T-helper 2 cell treated with Interferon-gamma antibody and Interleukin-4, amounts not matched to agents 5 μg/mL and 100 μg/mL, for 36 hours (primary cell): Measurements from ENCODE around the gene S1PR4.
A peak's percentile ranks its signal among the peaks of the same experiment; 100 is the strongest.

Source experiments
- DNase-seq: peaks from one replicate; pipeline ENCODE4 v3.0.0; 2021; ENCODE audit warnings: low spot score
- H3K27ac Mint-ChIP-seq: one replicate; pipeline ENCODE4 v1.8.0; 2021; ENCODE audit warnings: mild to moderate bottlenecking, mixed read lengths
- H3K27me3 Mint-ChIP-seq: one replicate; pipeline ENCODE4 v1.8.0; 2021; ENCODE audit warnings: low read depth, mixed read lengths
- H3K36me3 Mint-ChIP-seq: one replicate; pipeline ENCODE4 v1.8.0; 2021; ENCODE audit warnings: low read depth, mixed read lengths
- H3K4me1 Mint-ChIP-seq: one replicate; pipeline ENCODE4 v1.8.0; 2021; ENCODE audit warnings: low read depth, mixed read lengths
- H3K4me3 Mint-ChIP-seq: one replicate; pipeline ENCODE4 v1.8.0; 2022; ENCODE audit warnings: mild to moderate bottlenecking, moderate library complexity, mixed read lengths
- H3K9me3 Mint-ChIP-seq: one replicate; pipeline ENCODE4 v1.8.0; 2021; ENCODE audit warnings: mixed read lengths

S1PR4 gene

GRCh38 chr19:3179739-3180293 is 1.2 kb downstream of the S1PR4 start:
- peaks cover 28% of the 10 kb centered on the region for H3K4me1 Mint-ChIP-seq
- peak overlapping the region; percentile 100 for H3K4me3 Mint-ChIP-seq
- H3K36me3 Mint-ChIP-seq = peaks cover 53% of the 10 kb centered on the region
- H3K9me3 Mint-ChIP-seq = no peaks in the 10 kb centered on the region
- H3K27me3 Mint-ChIP-seq = no peaks in the 10 kb centered on the region
- peak; percentile 66 for DNase-seq
- peak overlapping the region; percentile 96 for H3K27ac Mint-ChIP-seq

- no peak for DNase-seq
- Mint-ChIP-seq H3K36me3 (peaks cover 59% of the 10 kb centered on the region), H3K27me3 (no peaks in the 10 kb centered on the region), H3K4me1 (peaks cover 35% of the 10 kb centered on the region), H3K4me3 (peak overlapping the region; percentile 91), H3K27ac (peak overlapping the region; percentile 63), H3K9me3 (no peaks in the 10 kb centered on the region)
These were observed 5.4 kb downstream of the S1PR4 start for GRCh38 chr19:3183721-3184641.

DNA sequence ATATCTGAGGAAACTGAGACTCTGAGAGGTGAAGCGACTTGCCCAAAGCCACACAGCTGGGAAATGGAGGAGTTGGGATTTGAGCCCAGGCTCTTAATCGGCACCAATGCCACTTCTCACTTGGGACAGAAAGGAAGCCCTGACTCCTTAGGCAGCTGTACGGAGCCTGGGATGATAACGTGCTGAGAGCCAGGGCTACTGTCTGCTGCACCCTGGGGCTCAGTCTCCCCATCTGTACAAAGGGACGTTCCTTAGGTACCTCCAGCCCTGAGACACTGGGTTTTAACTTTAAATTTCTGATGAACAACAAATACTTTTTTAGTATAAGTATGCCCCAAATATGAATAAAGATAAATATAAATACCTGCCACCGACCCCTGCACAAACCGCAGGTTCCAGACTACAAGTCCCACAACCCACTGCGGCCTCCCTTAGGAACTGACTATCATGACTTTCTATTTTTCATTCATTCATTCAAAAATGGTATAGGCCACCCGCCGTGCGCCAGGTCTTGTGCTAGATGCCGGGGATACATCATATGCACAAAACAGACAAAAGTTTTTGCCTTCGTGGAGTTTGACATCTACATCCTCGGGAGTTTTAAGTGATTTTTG is 6.4 kb downstream of the S1PR4 start:
- H3K27me3 Mint-ChIP-seq = no peaks in the 10 kb centered on the region
- H3K27ac Mint-ChIP-seq = peak overlapping the region; percentile 86
- peak overlapping the region; percentile 91 for H3K4me3 Mint-ChIP-seq
- peaks cover 50% of the 10 kb centered on the region for H3K36me3 Mint-ChIP-seq
- no peak for DNase-seq
- peaks cover 38% of the 10 kb centered on the region for H3K4me1 Mint-ChIP-seq
- no peaks in the 10 kb centered on the region for H3K9me3 Mint-ChIP-seq

DNA sequence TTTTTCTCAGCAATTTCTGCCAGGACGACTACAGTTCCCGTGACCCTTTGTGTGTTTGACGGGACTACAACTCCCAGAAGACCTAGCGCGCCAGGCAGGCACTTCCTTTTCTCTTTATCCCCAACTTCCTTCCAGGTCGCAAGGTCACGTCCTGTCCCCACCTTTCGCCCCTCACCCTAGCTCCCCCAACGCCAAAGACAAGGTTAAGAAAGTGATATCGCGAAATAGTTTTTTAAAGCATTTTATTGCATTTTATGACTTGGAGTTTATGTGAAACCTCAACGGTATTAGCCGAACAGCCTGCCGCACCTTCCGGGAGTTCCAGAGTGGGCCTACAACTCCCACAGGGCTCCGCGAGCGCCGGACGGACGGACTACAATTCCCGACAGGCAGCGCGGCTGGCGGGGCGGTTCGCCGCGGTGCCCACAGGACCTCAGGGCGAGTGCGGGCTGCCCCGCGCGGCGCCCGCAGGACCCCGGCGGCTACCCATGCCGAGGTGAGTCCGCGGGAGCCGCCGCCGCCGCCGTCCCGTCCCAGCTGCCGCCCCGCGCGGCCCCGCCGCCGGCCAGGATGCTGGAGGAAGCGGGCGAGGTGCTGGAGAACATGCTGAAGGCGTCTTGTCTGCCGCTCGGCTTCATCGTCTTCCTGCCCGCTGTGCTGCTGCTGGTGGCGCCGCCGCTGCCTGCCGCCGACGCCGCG is 7.0 kb downstream of the S1PR4 start, which contains the start of gene NCLN:
TSS of gene NCLN (plus strand) at position 470 of the 699 bp plus-strand sequence. CDS start at position 571, 101 bp downstream.
- Mint-ChIP-seq H3K27ac (peak within 1 kb of the TSS; percentile 87), H3K4me3 (peak within 1 kb of the TSS; percentile 93), H3K4me1 (peaks cover 38% of the 10 kb centered on the region), H3K36me3 (peaks cover 43% of the 10 kb centered on the region), H3K27me3 (no peaks in the 10 kb centered on the region), H3K9me3 (no peaks in the 10 kb centered on the region)
- peak; percentile 93 for DNase-seq

DNA sequence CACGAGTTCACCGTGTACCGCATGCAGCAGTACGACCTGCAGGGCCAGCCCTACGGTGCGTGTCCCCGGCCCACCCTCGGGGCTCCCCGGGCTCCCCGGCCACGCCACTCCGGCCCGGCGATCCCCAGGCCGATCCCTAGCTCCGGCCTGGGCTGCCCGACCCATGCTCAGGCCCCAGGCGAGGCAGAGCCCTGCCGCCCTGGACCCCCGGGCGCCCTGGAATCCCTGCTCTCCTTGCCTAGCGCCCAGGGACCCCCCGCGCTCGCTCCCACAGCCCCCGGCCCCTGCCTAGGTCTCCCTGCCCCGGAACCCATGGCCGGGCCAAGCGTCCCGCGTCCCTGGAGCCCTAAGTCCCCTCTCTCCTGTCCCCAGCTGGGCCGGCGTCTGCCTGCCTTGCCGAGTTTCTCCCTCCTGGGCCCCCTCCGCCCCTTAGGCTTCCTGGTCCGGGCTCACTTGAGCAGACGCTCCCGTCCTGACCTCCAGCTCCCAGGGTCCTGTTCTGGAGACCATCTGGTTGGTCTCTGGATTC is 7.7 kb downstream of the S1PR4 start:
- Mint-ChIP-seq H3K27ac (peak overlapping the region; percentile 87), H3K27me3 (no peaks in the 10 kb centered on the region), H3K4me1 (peaks cover 38% of the 10 kb centered on the region), H3K4me3 (peak overlapping the region; percentile 93), H3K9me3 (no peaks in the 10 kb centered on the region), H3K36me3 (peaks cover 37% of the 10 kb centered on the region)
- DNase-seq = no peak

DNA sequence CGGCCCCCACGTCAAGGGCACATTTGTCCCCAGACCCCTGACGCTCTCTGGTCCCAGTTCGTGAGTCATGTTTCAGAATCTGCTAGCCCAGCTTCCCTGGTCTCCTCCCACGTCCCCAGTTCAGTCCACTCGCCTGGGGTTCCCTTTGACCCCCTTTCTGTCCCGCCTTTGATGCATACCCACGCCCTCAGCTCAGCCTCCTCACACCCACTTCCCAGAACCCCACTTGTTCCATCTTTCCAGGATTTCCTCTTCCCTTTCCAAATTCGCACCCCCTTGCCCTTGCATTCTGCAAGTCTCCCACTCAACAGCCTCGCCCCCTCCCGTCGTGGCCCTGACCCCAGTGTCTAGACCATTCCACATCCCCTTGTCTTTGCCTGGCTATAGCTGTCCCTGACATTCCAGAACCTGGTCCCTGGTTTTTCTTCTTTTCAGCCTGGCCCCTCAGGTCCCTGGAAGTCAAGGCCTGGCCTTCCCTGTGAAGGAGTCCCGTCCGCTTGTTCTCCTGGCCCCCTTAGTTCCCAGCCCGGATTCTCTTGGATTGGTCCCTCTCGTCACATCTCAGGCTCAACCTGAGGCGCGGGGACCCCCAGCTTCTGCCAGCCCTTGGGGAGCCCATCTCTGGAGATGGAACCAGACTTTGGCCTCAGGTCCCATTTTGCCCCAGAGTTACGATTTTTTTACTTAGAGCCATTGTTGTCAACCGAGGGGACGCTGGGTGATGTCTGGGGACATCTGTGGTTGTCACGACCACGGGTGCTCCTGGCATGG is 8.5 kb downstream of the S1PR4 start:
- peaks cover 38% of the 10 kb centered on the region for H3K4me1 Mint-ChIP-seq
- no peaks in the 10 kb centered on the region for H3K27me3 Mint-ChIP-seq
- no peak for DNase-seq
- peak overlapping the region; percentile 93 for H3K4me3 Mint-ChIP-seq
- H3K27ac Mint-ChIP-seq = peak overlapping the region; percentile 87
- peaks cover 32% of the 10 kb centered on the region for H3K36me3 Mint-ChIP-seq
- H3K9me3 Mint-ChIP-seq = no peaks in the 10 kb centered on the region

GRCh38 chr19:3187662-3188511 is 9.3 kb downstream of the S1PR4 start:
- H3K9me3 Mint-ChIP-seq = no peaks in the 10 kb centered on the region
- H3K27me3 Mint-ChIP-seq = no peaks in the 10 kb centered on the region
- peak overlapping the region; percentile 93 for H3K4me3 Mint-ChIP-seq
- H3K4me1 Mint-ChIP-seq = peaks cover 38% of the 10 kb centered on the region
- peaks cover 27% of the 10 kb centered on the region for H3K36me3 Mint-ChIP-seq
- DNase-seq = no peak
- H3K27ac Mint-ChIP-seq = peak overlapping the region; percentile 87

- Mint-ChIP-seq H3K27ac (peak overlapping the region; percentile 36), H3K9me3 (no peaks in the 10 kb centered on the region), H3K27me3 (no peaks in the 10 kb centered on the region), H3K4me1 (peaks cover 35% of the 10 kb centered on the region), H3K4me3 (peak overlapping the region; percentile 93), H3K36me3 (peaks cover 19% of the 10 kb centered on the region)
- DNase-seq = no peak
These were observed 10.3 kb downstream of the S1PR4 start for GRCh38 chr19:3188627-3189596.

- peaks cover 26% of the 10 kb centered on the region for H3K4me1 Mint-ChIP-seq
- H3K27ac Mint-ChIP-seq = no peak overlapping the region
- H3K4me3 Mint-ChIP-seq = no peak overlapping the region
- no peaks in the 10 kb centered on the region for H3K27me3 Mint-ChIP-seq
- DNase-seq = no peak
- peaks cover 20% of the 10 kb centered on the region for H3K36me3 Mint-ChIP-seq
- H3K9me3 Mint-ChIP-seq = no peaks in the 10 kb centered on the region
These were observed 11.3 kb downstream of the S1PR4 start for GRCh38 chr19:3189702-3190469.

DNA sequence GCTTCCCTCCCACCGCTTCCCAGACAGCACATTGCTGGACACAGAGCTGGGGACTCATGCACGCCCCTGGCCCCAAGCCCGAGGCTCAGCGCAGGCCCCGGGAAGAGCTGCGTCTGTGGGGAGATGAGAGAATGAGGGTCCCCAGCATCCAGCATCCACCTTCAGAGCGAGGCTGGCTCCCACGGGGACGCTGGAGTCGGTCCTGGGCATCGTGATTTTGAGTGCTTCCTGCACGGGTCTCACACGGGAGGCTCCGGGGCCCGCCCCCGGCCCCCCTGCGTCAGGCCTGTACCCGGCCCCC is 11.9 kb downstream of the S1PR4 start:
- peaks cover 21% of the 10 kb centered on the region for H3K4me1 Mint-ChIP-seq
- peaks cover 16% of the 10 kb centered on the region for H3K36me3 Mint-ChIP-seq
- no peaks in the 10 kb centered on the region for H3K27me3 Mint-ChIP-seq
- H3K9me3 Mint-ChIP-seq = no peaks in the 10 kb centered on the region
- no peak for DNase-seq
- no peak overlapping the region for H3K4me3 Mint-ChIP-seq
- no peak overlapping the region for H3K27ac Mint-ChIP-seq
